ENCODE data around the gene UBASH3A. TPM values are rescaled to one million over a fixed set of nuclear protein-coding genes. Genes with fewer than 3 reads are reported as not detected.

Gene UBASH3A
- total RNA-seq, 1 experiment from 2014 or later: not detected

DNA sequence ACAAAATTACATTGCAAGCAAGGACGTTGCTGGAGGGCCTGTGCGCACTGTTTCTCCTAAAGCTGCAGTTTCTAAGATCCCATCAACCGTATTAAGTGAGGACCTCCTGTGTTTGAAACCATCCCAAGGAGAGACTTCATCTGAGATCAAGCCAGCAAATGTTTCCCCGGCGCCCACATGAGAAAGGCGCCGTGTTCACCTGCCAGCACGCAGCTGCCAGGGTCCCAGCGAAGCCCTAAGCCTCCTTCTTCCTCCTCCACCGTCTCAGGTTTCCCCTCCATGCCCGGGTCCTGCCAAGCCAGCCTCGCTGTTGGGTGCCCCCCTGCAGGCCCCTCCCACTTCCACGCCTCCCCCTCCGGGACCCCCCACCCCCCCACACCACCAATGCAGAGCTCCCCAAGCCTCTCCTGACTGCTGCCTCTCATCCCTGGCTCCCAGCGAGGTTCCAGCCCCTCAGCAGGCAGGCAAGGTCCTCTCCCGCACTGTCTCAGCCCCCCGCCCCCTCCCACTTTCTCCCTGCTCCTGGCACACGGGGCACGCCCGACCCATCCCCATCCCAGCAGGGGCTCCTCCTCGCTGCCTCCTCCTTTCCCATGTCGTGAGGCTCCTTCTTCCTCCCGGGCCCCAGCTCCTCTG is 28.7 kb upstream of the UBASH3A start:
- no TSS peak for BruUV-seq (replicated peaks)
- Mint-ChIP-seq H3K27me3 (ENCODE audit: unreplicated experiment) (no peaks in the 10 kb centered on the region), H3K4me1 (ENCODE audit: low read depth, unreplicated experiment) (peaks cover 7% of the 10 kb centered on the region), H3K27ac (ENCODE audit: unreplicated experiment) (no peak overlapping the region), H3K36me3 (ENCODE audit: insufficient read depth, unreplicated experiment) (no peaks in the 10 kb centered on the region), H3K9me3 (ENCODE audit: low read depth, unreplicated experiment) (no peaks in the 10 kb centered on the region), H3K4me3 (ENCODE audit: low read depth, unreplicated experiment) (no peak overlapping the region)
- TF ChIP-seq, protein P1, sequence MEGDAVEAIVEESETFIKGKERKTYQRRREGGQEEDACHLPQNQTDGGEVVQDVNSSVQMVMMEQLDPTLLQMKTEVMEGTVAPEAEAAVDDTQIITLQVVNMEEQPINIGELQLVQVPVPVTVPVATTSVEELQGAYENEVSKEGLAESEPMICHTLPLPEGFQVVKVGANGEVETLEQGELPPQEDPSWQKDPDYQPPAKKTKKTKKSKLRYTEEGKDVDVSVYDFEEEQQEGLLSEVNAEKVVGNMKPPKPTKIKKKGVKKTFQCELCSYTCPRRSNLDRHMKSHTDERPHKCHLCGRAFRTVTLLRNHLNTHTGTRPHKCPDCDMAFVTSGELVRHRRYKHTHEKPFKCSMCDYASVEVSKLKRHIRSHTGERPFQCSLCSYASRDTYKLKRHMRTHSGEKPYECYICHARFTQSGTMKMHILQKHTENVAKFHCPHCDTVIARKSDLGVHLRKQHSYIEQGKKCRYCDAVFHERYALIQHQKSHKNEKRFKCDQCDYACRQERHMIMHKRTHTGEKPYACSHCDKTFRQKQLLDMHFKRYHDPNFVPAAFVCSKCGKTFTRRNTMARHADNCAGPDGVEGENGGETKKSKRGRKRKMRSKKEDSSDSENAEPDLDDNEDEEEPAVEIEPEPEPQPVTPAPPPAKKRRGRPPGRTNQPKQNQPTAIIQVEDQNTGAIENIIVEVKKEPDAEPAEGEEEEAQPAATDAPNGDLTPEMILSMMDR (IDR thresholded peaks at IDR 0.05; ENCODE audit: unreplicated experiment): no peak
- intact Hi-C loops (cut with micrococcal nuclease; ENCODE audit: unreplicated experiment): no loop called here
- CTCF ChIA-PET: no interaction called here
- no peak for DNase-seq

DNA sequence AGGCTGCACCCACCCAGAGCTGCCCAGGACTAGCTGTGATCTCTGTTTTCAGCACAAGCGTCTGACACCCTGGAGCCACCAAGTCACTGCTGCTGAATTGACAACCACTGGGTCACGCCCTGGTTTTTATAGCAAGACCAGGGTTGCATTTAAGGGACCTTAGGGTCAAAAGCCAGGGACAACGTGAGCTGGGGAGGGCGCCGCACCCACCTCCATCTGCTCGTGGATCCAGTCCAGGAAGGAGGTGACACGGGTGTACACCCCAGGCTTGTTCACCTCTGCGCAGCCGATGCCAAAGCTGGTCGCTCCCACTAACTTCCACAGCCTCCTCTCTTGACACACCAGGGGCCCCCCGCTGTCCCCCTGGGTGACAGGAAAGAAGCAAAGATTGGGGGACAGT is 28.2 kb upstream of the UBASH3A start:
- Mint-ChIP-seq H3K36me3 (ENCODE audit: insufficient read depth, unreplicated experiment) (no peaks in the 10 kb centered on the region), H3K9me3 (ENCODE audit: low read depth, unreplicated experiment) (no peaks in the 10 kb centered on the region), H3K4me1 (ENCODE audit: low read depth, unreplicated experiment) (peaks cover 7% of the 10 kb centered on the region), H3K27ac (ENCODE audit: unreplicated experiment) (no peak overlapping the region), H3K27me3 (ENCODE audit: unreplicated experiment) (no peaks in the 10 kb centered on the region), H3K4me3 (ENCODE audit: low read depth, unreplicated experiment) (no peak overlapping the region)
- TF ChIP-seq, protein P1 (IDR thresholded peaks at IDR 0.05; ENCODE audit: unreplicated experiment): no peak
- BruUV-seq (replicated peaks): no TSS peak
- intact Hi-C loops (cut with micrococcal nuclease; ENCODE audit: unreplicated experiment): no loop called here
- DNase-seq: no peak
- CTCF ChIA-PET: no interaction called here

DNA sequence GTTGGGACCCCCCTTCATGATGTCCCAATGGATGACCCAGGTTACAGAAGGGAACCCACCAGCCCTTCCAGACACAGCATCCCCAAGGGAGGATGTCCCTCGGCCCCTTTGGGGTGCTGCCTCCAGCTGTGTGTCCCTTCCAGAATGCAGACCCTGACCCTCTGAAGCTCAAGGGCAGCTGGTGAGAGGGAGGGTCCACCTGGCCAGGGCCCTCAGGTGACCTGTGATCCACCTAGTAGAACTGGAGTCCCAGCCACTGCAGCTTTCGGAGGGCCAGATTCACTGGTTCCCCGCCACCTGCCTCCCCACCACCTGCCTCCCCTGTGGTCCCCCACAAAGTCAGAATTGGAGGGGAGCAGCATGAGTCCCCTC is 27.8 kb upstream of the UBASH3A start:
- no TSS peak for BruUV-seq (replicated peaks)
- peaks cover 7% of the 10 kb centered on the region for H3K4me1 Mint-ChIP-seq (ENCODE audit: low read depth, unreplicated experiment)
- intact Hi-C loops (cut with micrococcal nuclease; ENCODE audit: unreplicated experiment): no loop called here
- no peak for DNase-seq
- H3K36me3 Mint-ChIP-seq (ENCODE audit: insufficient read depth, unreplicated experiment): no peaks in the 10 kb centered on the region
- H3K9me3 Mint-ChIP-seq (ENCODE audit: low read depth, unreplicated experiment): no peaks in the 10 kb centered on the region
- TF ChIP-seq, protein P1 (IDR thresholded peaks at IDR 0.05; ENCODE audit: unreplicated experiment): no peak
- no peak overlapping the region for H3K27ac Mint-ChIP-seq (ENCODE audit: unreplicated experiment)
- CTCF ChIA-PET: no interaction called here
- H3K27me3 Mint-ChIP-seq (ENCODE audit: unreplicated experiment): no peaks in the 10 kb centered on the region
- H3K4me3 Mint-ChIP-seq (ENCODE audit: low read depth, unreplicated experiment): no peak overlapping the region

DNA sequence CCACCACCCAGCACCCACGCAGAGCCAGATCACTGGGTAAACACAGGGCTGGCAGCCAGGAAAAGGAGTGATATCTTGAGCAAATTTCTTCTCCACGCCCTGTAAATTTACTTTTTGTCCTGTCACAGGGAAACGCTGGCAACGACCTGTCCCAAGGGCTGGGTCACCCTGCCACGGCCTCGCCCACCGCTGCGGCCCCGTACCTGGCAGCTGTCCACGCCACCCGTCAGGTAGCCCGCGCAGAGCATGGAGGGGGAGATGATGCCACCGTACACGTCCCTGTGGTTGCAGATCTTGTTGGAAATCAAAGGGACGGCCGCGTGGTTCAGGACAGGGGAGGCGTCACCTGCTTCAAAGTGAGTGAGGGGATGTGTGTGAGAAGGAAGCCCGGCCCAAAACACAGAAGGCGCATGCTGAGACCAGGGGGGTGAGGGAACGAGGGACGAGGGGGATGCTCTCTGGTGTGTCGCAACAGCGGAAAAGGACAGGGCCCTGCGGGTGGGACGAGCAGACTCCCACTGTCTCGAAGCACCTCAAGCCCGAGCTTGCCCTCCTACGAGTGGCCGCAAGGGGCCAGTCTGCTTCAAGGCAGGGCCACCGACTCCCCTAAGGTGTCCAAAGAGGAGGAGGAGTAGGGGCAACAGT is 27.2 kb upstream of the UBASH3A start:
- intact Hi-C loops (cut with micrococcal nuclease; ENCODE audit: unreplicated experiment): no loop called here
- CTCF ChIA-PET: no interaction called here

More for the DNA sequence above, 27.2 kb upstream of the UBASH3A start:
- Mint-ChIP-seq H3K4me3 (ENCODE audit: low read depth, unreplicated experiment) (no peak overlapping the region), H3K4me1 (ENCODE audit: low read depth, unreplicated experiment) (peaks cover 7% of the 10 kb centered on the region), H3K36me3 (ENCODE audit: insufficient read depth, unreplicated experiment) (no peaks in the 10 kb centered on the region), H3K9me3 (ENCODE audit: low read depth, unreplicated experiment) (no peaks in the 10 kb centered on the region), H3K27ac (ENCODE audit: unreplicated experiment) (no peak overlapping the region), H3K27me3 (ENCODE audit: unreplicated experiment) (no peaks in the 10 kb centered on the region)
- TF ChIP-seq, protein P1 (IDR thresholded peaks at IDR 0.05; ENCODE audit: unreplicated experiment): no peak
- no TSS peak for BruUV-seq (replicated peaks)
- DNase-seq: no peak
